GM18508 (cell line): ENCODE data around the gene GOLGA3.
"Not testable (repeated sequence)": the region's sequence is repeated elsewhere in the genome, so short reads cannot be mapped to it uniquely, and the experiment has no call there.

Experiments used
- ATAC-seq: cut with Tn5 transposase; IDR thresholded peaks from one replicate; pipeline ENCODE4 v1.9.1; 2021; ENCODE audit warnings: moderate number of reproducible peaks; ENCODE audit not compliant: insufficient read depth, unreplicated experiment

The GOLGA3 gene

GRCh38 chr12:132758825-132759224 is 69.8 kb downstream of the GOLGA3 start:
- not testable (repeated sequence) for ATAC-seq

GRCh38 chr12:132754160-132754932 is 74.3 kb downstream of the GOLGA3 start:
- no peak for ATAC-seq

GRCh38 chr12:132753670-132754069 is 75.0 kb downstream of the GOLGA3 start:
- ATAC-seq = not testable (repeated sequence)

GRCh38 chr12:132748319-132748718 is 80.3 kb downstream of the GOLGA3 start:
- no peak for ATAC-seq

GRCh38 chr12:132747896-132748295 is 80.8 kb downstream of the GOLGA3 start:
- ATAC-seq = no peak

GRCh38 chr12:132747395-132747794 is 81.3 kb downstream of the GOLGA3 start:
- no peak for ATAC-seq

- ATAC-seq = no peak
Measured at GRCh38 chr12:132746613-132747012, 82.1 kb downstream of the GOLGA3 start.

GRCh38 chr12:132743831-132744230 is 84.8 kb downstream of the GOLGA3 start:
- ATAC-seq = no peak

GRCh38 chr12:132741620-132742019 is 87.0 kb downstream of the GOLGA3 start:
- ATAC-seq = no peak

- ATAC-seq = no peak
Measured at GRCh38 chr12:132740652-132741051, 88.0 kb downstream of the GOLGA3 start.

- ATAC-seq = no peak
Measured at GRCh38 chr12:132740313-132740646, 88.4 kb downstream of the GOLGA3 start.

- no peak for ATAC-seq
Measured at GRCh38 chr12:132739600-132740312, 88.9 kb downstream of the GOLGA3 start.

- no peak for ATAC-seq
Measured at GRCh38 chr12:132736913-132737312, 91.8 kb downstream of the GOLGA3 start.

- no peak for ATAC-seq
Measured at GRCh38 chr12:132736378-132736777, 92.3 kb downstream of the GOLGA3 start.

- no peak for ATAC-seq
Measured at GRCh38 chr12:132735496-132735895, 93.2 kb downstream of the GOLGA3 start.

GRCh38 chr12:132734206-132734605 is 94.5 kb downstream of the GOLGA3 start:
- ATAC-seq = no peak

- ATAC-seq = no peak
Measured at GRCh38 chr12:132731574-132731973, 97.1 kb downstream of the GOLGA3 start.

GRCh38 chr12:132730353-132730752 is 98.3 kb downstream of the GOLGA3 start:
- ATAC-seq = no peak

GRCh38 chr12:132729541-132730320 is 98.9 kb downstream of the GOLGA3 start:
- no peak for ATAC-seq

- ATAC-seq = no peak
Measured at GRCh38 chr12:132728502-132728901, 100.2 kb downstream of the GOLGA3 start.
